Gastrocnemius medialis (tissue), 4 donors: ENCODE data around the gene DAD1. TPM values are rescaled to one million over a fixed set of nuclear protein-coding genes. Genes with fewer than 3 reads are reported as not detected.
"Not testable (repeated sequence)": the region's sequence is repeated elsewhere in the genome, so short reads cannot be mapped to it uniquely, and the experiment has no call there.

Experiments used
- ATAC-seq, 2 donors: fragments of 150-250 bp; one replicate each; pipeline ENCODE4 v1.9.1; 2016
- DNase-seq, 2 donors: peaks; one replicate each; pipeline ENCODE4 v3.0.0-alpha.2; 2019
- H3K27ac ChIP-seq, 4 donors: fragments of 200-600 bp; sonication (generic); 1 replicate in 1 of 4; 2 replicates in 3 of 4; pipeline ENCODE4 v1.5.1; 2016 to 2018; ENCODE audit warnings: mild to moderate bottlenecking in 2 of 4, moderate library complexity in 1 of 4
- H3K27me3 ChIP-seq, 3 donors: fragments of 200-600 bp; sonication (generic) in 2 of 3; 1 replicate in 1 of 3; 2 replicates in 2 of 3; pipeline versions ENCODE4 v1.5.1 to v1.6.0; 2016 to 2019; ENCODE audit warnings: mild to moderate bottlenecking in 1 of 3, moderate library complexity in 1 of 3
- H3K36me3 ChIP-seq, 2 donors: fragments of 200-600 bp; sonication (generic) in 1 of 2; one replicate each; pipeline ENCODE4 v1.5.1; 2017 to 2018
- H3K4me1 ChIP-seq, 2 donors: fragments of 200-600 bp; sonication (generic) in 1 of 2; one replicate each; pipeline ENCODE4 v1.5.1; 2016 to 2017; ENCODE audit warnings: mild to moderate bottlenecking in 2 of 2
- H3K4me3 ChIP-seq, 4 donors: fragments of 200-600 bp; sonication (generic) in 3 of 4; 1 replicate in 1 of 4; 2 replicates in 3 of 4; pipeline ENCODE4 v1.5.1; 2016 to 2019; ENCODE audit warnings: mild to moderate bottlenecking in 2 of 4
- H3K9me3 ChIP-seq, 3 donors: fragments of 200-600 bp; sonication (generic) in 2 of 3; 1 replicate in 1 of 3; 2 replicates in 2 of 3; pipeline ENCODE4 v1.5.1; 2016 to 2019
- POLR2A ChIP-seq, 2 donors: fragments of 450-650 bp; IDR thresholded peaks; one replicate each; pipeline ENCODE4 v1.6.1; 2017; ENCODE audit warnings: antibody characterized with exemption in 2 of 2, mild to moderate bottlenecking in 2 of 2, moderate library complexity in 2 of 2
- in situ Hi-C, 4 donors: fragments of 200-750 bp; cut with MboI; loops; one replicate each; pipeline versions ENCODE4 v1.15.0 to v1.8.0; 2017; ENCODE audit warnings: low sequenced_read_pairs in 4 of 4
- intact Hi-C: fragments of 100-400 bp; cut with DNase I; formaldehyde crosslinking; loops from one replicate; pipeline ENCODE4 v1.15.1; 2023; ENCODE audit warnings: low total_unique reads
- total RNA-seq, 4 donors: library from RNA; depleted of rRNA; stranded (reverse); fragments of >200 nt; gene quantifications; one replicate each; pipeline versions ENCODE4 v1.1.0 to v1.2.3, GENCODE V29; 2016
- TF ChIP-seq, protein P1 (sequence below), 5 experiments: fragments of 450-650 bp in 3 of 5; fragments of 200-600 bp in 2 of 5; sonication (generic) in 2 of 5; IDR thresholded peaks in 4 of 5; conservative IDR thresholded peaks in 1 of 5; 1 replicate in 4 of 5; 2 replicates in 1 of 5; pipeline ENCODE4 v1.5.1; 2016 to 2019; ENCODE audit warnings: antibody characterized with exemption in 5 of 5, mild to moderate bottlenecking in 3 of 5, moderate library complexity in 3 of 5

The DAD1 gene
- total RNA-seq, 4 donors from 2014 or later, result 155 to 257 (median 209) TPM

DNA sequence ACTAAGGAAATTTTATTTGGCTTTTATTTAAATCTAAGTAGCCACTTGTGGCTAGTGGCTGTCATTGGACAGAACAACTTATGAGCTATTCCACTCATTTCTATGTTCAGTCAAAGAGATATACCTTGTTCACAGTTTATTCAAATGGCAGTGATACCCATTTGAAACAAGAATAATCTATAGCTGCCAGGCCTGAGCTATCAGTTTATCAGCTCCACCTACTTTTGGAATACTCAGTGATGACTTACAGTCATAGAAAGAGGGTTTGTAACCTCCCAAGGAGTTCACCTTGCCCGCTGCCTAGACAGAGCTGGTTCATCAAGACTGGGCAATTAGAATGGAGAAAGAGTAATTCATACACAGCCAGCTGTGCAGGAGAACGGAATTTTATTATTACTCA lies 4.6 kb upstream of the DAD1 start:
- intact Hi-C loops (loop anchor here (10.0 kb wide), 1 partner anchor 711 kb away; the partner anchor contains the start of genes BCL2L2 and PPP1R3E), in situ Hi-C loops (loop anchor here in 3 of 4 donors (10.0 to 25.0 kb wide), 4 partner anchors 171 to 969 kb away; partner anchors contain the start of genes HOMEZ (in 2 of the 3), AP1G2 (in 1 of the 3), BCL2L2 (in 1 of the 3) and OXA1L (in 1 of the 3))
- DNase-seq (no peak), ATAC-seq (no peak)
- no peaks in the 10 kb centered on the region for H3K36me3 ChIP-seq
- H3K27ac ChIP-seq, result no peak overlapping the region
- no peak overlapping the region for H3K4me3 ChIP-seq
- H3K4me1 ChIP-seq, result peaks cover 7 to 15% of the 10 kb centered on the region in 2 donors
- no peaks in the 10 kb centered on the region for H3K9me3 ChIP-seq
- TF ChIP-seq POLR2A (IDR thresholded peaks at IDR 0.05), result no peak
- TF ChIP-seq, protein P1, sequence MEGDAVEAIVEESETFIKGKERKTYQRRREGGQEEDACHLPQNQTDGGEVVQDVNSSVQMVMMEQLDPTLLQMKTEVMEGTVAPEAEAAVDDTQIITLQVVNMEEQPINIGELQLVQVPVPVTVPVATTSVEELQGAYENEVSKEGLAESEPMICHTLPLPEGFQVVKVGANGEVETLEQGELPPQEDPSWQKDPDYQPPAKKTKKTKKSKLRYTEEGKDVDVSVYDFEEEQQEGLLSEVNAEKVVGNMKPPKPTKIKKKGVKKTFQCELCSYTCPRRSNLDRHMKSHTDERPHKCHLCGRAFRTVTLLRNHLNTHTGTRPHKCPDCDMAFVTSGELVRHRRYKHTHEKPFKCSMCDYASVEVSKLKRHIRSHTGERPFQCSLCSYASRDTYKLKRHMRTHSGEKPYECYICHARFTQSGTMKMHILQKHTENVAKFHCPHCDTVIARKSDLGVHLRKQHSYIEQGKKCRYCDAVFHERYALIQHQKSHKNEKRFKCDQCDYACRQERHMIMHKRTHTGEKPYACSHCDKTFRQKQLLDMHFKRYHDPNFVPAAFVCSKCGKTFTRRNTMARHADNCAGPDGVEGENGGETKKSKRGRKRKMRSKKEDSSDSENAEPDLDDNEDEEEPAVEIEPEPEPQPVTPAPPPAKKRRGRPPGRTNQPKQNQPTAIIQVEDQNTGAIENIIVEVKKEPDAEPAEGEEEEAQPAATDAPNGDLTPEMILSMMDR (IDR thresholded peaks at IDR 0.05 in 4 of 5, conservative IDR thresholded peaks at IDR 0.05 in 1 of 5), result no peak
- H3K27me3 ChIP-seq, result no peaks in the 10 kb centered on the region

DNA sequence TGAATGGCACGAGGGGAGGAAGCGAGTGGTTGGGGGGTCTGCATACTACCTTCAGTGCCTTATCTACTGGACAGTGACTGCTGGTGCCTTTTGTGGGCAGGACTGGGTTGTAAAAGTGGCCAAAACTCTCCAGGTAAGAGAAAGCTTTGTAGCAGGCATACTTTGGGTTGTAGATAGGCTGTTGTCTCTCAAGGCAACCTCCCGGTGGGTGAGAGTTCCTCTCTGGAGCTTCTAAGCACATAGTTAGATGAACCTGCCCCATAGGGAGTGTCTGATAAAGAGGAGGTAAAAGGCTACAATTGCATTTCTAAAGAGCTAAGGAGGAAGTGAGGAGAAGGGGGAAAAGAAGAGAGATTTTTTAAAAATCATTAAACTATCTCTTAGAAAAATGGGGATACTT lies 4.2 kb upstream of the DAD1 start:
- H3K27me3 ChIP-seq, result no peaks in the 10 kb centered on the region
- intact Hi-C loops, result loop anchor here (10.0 kb wide), 1 partner anchor 712 kb away; the partner anchor contains the start of genes BCL2L2 and PPP1R3E
- ATAC-seq, result no peak

GRCh38 chr14:22588526-22589095 lies 413 bp downstream of the DAD1 start:
- peaks cover 27 to 35% of the 10 kb centered on the region in 2 donors for H3K4me1 ChIP-seq
- H3K27ac ChIP-seq, result peak overlapping the region; percentile 82 to 92 (median 87)
- no peaks in the 10 kb centered on the region for H3K9me3 ChIP-seq
- in situ Hi-C loops, result loop anchor here in 3 of 4 donors (25.0 kb wide), 3 partner anchors 699 to 974 kb away; partner anchors contain the start of genes HOMEZ (in 2 of the 3), AP1G2 (in 1 of the 3), BCL2L2 (in 1 of the 3) and PABPN1 (in 1 of the 3)
- intact Hi-C loops, result loop anchor here (1.0 to 5.0 kb wide), 2 partner anchors 10 to 1906 kb away; partner anchors contain the start of genes ABHD4 and RNASE4
- DNase-seq (no peak), ATAC-seq (peak in 1 of 2 donors; percentile 45)
- no peaks in the 10 kb centered on the region for H3K36me3 ChIP-seq
- no peak for TF ChIP-seq POLR2A (IDR thresholded peaks at IDR 0.05)
- TF ChIP-seq, protein P1 (IDR thresholded peaks at IDR 0.05 in 4 of 5, conservative IDR thresholded peaks at IDR 0.05 in 1 of 5), result no peak
- H3K27me3 ChIP-seq, result no peaks in the 10 kb centered on the region
- H3K4me3 ChIP-seq, result peak overlapping the region; percentile 70 to 95 (median 83)

More for the DNA sequence above, 4.2 kb upstream of the DAD1 start:
- TF ChIP-seq, protein P1 (IDR thresholded peaks at IDR 0.05 in 4 of 5, conservative IDR thresholded peaks at IDR 0.05 in 1 of 5), result no peak
- no peak for TF ChIP-seq POLR2A (IDR thresholded peaks at IDR 0.05)
- no peak for DNase-seq
- no peak overlapping the region for H3K4me3 ChIP-seq
- in situ Hi-C loops, result loop anchor here in 3 of 4 donors (10.0 to 25.0 kb wide), 4 partner anchors 172 to 969 kb away; partner anchors contain the start of genes HOMEZ (in 2 of the 3), AP1G2 (in 1 of the 3), BCL2L2 (in 1 of the 3) and OXA1L (in 1 of the 3)
- no peaks in the 10 kb centered on the region for H3K36me3 ChIP-seq
- H3K9me3 ChIP-seq, result no peaks in the 10 kb centered on the region
- H3K4me1 ChIP-seq, result peaks cover 8 to 19% of the 10 kb centered on the region in 2 donors
- no peak overlapping the region for H3K27ac ChIP-seq

- not testable (repeated sequence) for DNase-seq, H3K9me3 ChIP-seq, H3K36me3 ChIP-seq, H3K27me3 ChIP-seq, ATAC-seq
- Histone ChIP-seq H3K4me1 (peaks cover 27 to 35% of the 10 kb centered on the region in 2 donors), H3K27ac (peak overlapping the region in 3 of 4 donors; percentile 82 to 90 (median 84)), H3K4me3 (peak overlapping the region; percentile 70 to 95 (median 83))
- in situ Hi-C loops (loop anchor here in 3 of 4 donors (25.0 kb wide), 3 partner anchors 699 to 974 kb away; partner anchors contain the start of genes HOMEZ (in 2 of the 3), AP1G2 (in 1 of the 3), BCL2L2 (in 1 of the 3) and PABPN1 (in 1 of the 3)), intact Hi-C loops (loop anchor here (5.0 kb wide), 1 partner anchor 1906 kb away; the partner anchor contains the start of gene RNASE4)
Observed at GRCh38 chr14:22587677-22588422, 1.2 kb downstream of the DAD1 start.
